ENCODE data around the gene PCDH1. TPM values are rescaled to one million over a fixed set of nuclear protein-coding genes. Genes with fewer than 3 reads are reported as not detected.
A peak's percentile ranks its signal among the peaks of the same experiment; 100 is the strongest.

PCDH1 gene
- total RNA-seq, 1 donor from 2014 or later, result 6.3 TPM

- H3K27ac Mint-ChIP-seq (ENCODE audit: unreplicated experiment), result no peak overlapping the region
- peak; percentile 32 for TF ChIP-seq CTCF (IDR thresholded peaks at IDR 0.05)
- peaks cover 50% of the 10 kb centered on the region for H3K27me3 Mint-ChIP-seq (ENCODE audit: unreplicated experiment)
- H3K4me1 Mint-ChIP-seq (ENCODE audit: unreplicated experiment), result peaks cover 11% of the 10 kb centered on the region
- no peak for DNase-seq (ENCODE audit: extremely low spot score, unreplicated experiment)
- H3K9me3 Mint-ChIP-seq (ENCODE audit: unreplicated experiment), result no peaks in the 10 kb centered on the region
- peak overlapping the region; percentile 17 for H3K4me3 Mint-ChIP-seq (ENCODE audit: unreplicated experiment)
- no peaks in the 10 kb centered on the region for H3K36me3 Mint-ChIP-seq (ENCODE audit: unreplicated experiment)
These were observed 36.1 kb upstream of the PCDH1 start for GRCh38 chr5:141914199-141914743.

- no peak for TF ChIP-seq CTCF (IDR thresholded peaks at IDR 0.05)
- no peak overlapping the region for H3K27ac Mint-ChIP-seq (ENCODE audit: unreplicated experiment)
- peak overlapping the region; percentile 17 for H3K4me3 Mint-ChIP-seq (ENCODE audit: unreplicated experiment)
- no peaks in the 10 kb centered on the region for H3K36me3 Mint-ChIP-seq (ENCODE audit: unreplicated experiment)
- DNase-seq (ENCODE audit: extremely low spot score, unreplicated experiment), result no peak
- H3K27me3 Mint-ChIP-seq (ENCODE audit: unreplicated experiment), result peaks cover 54% of the 10 kb centered on the region
- peaks cover 11% of the 10 kb centered on the region for H3K4me1 Mint-ChIP-seq (ENCODE audit: unreplicated experiment)
- no peaks in the 10 kb centered on the region for H3K9me3 Mint-ChIP-seq (ENCODE audit: unreplicated experiment)
These were observed 35.5 kb upstream of the PCDH1 start for GRCh38 chr5:141913560-141914198.

GRCh38 chr5:141910271-141910673, 32.1 kb upstream of the PCDH1 start:
- H3K9me3 Mint-ChIP-seq (ENCODE audit: unreplicated experiment), result no peaks in the 10 kb centered on the region
- no peak for DNase-seq (ENCODE audit: extremely low spot score, unreplicated experiment)
- H3K27me3 Mint-ChIP-seq (ENCODE audit: unreplicated experiment), result peaks cover 46% of the 10 kb centered on the region
- TF ChIP-seq CTCF (IDR thresholded peaks at IDR 0.05), result no peak
- H3K27ac Mint-ChIP-seq (ENCODE audit: unreplicated experiment), result no peak overlapping the region
- no peaks in the 10 kb centered on the region for H3K36me3 Mint-ChIP-seq (ENCODE audit: unreplicated experiment)
- H3K4me3 Mint-ChIP-seq (ENCODE audit: unreplicated experiment), result no peak overlapping the region
- peaks cover 11% of the 10 kb centered on the region for H3K4me1 Mint-ChIP-seq (ENCODE audit: unreplicated experiment)

- Mint-ChIP-seq H3K36me3 (ENCODE audit: unreplicated experiment) (no peaks in the 10 kb centered on the region), H3K27me3 (ENCODE audit: unreplicated experiment) (peaks cover 42% of the 10 kb centered on the region), H3K27ac (ENCODE audit: unreplicated experiment) (no peak overlapping the region), H3K9me3 (ENCODE audit: unreplicated experiment) (no peaks in the 10 kb centered on the region), H3K4me3 (ENCODE audit: unreplicated experiment) (no peak overlapping the region), H3K4me1 (ENCODE audit: unreplicated experiment) (peaks cover 9% of the 10 kb centered on the region)
- no peak for TF ChIP-seq CTCF (IDR thresholded peaks at IDR 0.05)
- no peak for DNase-seq (ENCODE audit: extremely low spot score, unreplicated experiment)
These were observed 31.0 kb upstream of the PCDH1 start for GRCh38 chr5:141909212-141909611.

- H3K27ac Mint-ChIP-seq (ENCODE audit: unreplicated experiment), result no peak overlapping the region
- TF ChIP-seq CTCF (IDR thresholded peaks at IDR 0.05), result no peak
- H3K27me3 Mint-ChIP-seq (ENCODE audit: unreplicated experiment), result peaks cover 41% of the 10 kb centered on the region
- H3K9me3 Mint-ChIP-seq (ENCODE audit: unreplicated experiment), result no peaks in the 10 kb centered on the region
- no peak overlapping the region for H3K4me3 Mint-ChIP-seq (ENCODE audit: unreplicated experiment)
- no peak for DNase-seq (ENCODE audit: extremely low spot score, unreplicated experiment)
- H3K4me1 Mint-ChIP-seq (ENCODE audit: unreplicated experiment), result peaks cover 6% of the 10 kb centered on the region
- no peaks in the 10 kb centered on the region for H3K36me3 Mint-ChIP-seq (ENCODE audit: unreplicated experiment)
These were observed 30.6 kb upstream of the PCDH1 start for GRCh38 chr5:141908796-141909195.
